Fibroblast of skin of right quadriceps (primary cell): ENCODE results near the gene STON2.
"Not testable (repeated sequence)": the region's sequence is repeated elsewhere in the genome, so short reads cannot be mapped to it uniquely, and the experiment has no call there.

ENCODE experiments used
- DNase-seq: peaks from one replicate; pipeline ENCODE4 v3.0.0-alpha.2; 2013

STON2 gene

GRCh38 chr14:81400202-81400678 is at the start of gene STON2:
STON2 (minus strand) TSS chr14:81400324; CDS start chr14:81398382, 1,942 bp downstream.
- DNase-seq = peak; percentile 86

GRCh38 chr14:81449576-81449975 is 49.5 kb upstream of the STON2 start:
- no peak for DNase-seq

- DNase-seq = no peak
Measured at GRCh38 chr14:81449114-81449513, 49.0 kb upstream of the STON2 start.

- DNase-seq = no peak
Measured at GRCh38 chr14:81447021-81447764, 47.1 kb upstream of the STON2 start.

DNA sequence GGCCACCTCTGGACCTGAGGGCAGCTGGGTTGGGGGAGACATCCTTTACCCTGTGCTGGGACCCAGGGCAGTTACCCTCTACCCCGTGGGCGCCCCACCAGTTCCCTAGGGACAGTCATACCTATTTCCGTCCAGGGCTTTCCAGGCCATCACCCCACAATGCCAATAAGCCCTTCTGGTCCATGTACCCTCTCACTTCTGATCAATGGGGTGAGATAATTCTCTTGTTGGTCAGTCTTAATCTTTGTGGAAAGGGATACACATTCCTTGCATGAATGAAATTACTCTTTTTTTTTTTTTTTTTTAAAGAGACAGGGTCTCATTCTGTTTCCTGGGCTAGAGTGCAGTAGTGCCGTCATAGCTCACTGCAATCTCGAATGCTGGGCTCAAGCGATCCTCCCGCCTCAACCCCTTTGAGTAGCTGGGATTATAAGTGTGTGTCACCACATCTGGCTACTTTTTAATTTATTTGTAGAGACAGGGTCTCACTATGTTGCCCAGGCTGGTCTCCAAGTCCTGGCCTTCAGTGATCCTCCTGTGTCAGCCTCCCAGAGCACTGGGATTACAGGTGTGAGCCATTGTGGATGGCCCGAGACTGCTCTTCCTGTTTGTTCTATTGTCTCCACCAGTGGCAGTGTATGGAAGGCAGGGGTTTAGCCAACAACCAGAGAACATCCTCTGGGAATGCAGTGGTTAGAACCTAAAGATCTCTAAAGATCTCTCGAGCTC is 46.3 kb upstream of the STON2 start:
- no peak for DNase-seq

DNA sequence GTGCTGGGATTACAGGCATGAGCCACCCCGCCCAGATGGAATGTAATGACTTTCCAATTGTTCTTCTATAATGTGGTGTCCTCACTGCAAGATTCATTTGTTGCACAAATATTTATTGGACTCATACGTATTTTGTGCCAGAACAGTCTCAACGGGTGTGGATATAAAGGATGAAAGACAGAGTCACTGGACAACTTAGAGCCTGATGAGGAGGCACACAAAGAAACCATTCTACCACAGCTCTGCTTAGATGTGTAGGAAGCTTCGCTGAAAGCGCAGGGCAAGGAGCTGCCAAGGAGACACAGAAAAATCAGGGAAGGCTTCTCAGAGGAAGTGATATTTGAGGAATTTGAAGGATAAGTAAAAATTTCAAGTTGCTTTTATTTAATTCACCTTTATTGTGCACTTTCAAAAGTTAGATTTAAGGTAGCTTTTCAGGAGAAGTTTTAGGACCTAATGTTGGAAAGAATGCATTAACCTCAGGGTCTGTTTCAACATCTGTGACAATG is 41.6 kb upstream of the STON2 start:
- DNase-seq = no peak

DNA sequence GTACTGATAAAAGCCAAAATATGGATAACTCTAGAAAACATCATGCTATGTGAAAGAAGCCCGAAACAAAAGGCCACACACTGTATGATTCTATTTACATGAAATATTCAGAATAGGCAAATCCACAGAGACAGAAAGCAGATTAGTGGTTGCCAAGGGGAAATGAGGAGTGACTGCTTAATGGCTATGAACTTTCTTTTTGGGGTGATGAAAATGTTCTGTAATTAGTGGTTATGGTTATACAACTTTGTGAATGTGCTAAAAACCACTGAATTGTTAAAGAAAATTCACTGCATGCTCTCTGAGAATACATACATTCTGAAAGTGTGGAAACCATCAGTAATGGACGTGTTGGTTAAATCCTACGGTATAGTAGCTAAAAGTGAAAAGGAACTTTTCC is 39.9 kb upstream of the STON2 start:
- no peak for DNase-seq

GRCh38 chr14:81437244-81437643 is 37.1 kb upstream of the STON2 start:
- DNase-seq = no peak

- peak; percentile 58 for DNase-seq
Measured at GRCh38 chr14:81436296-81437138, 36.4 kb upstream of the STON2 start.

GRCh38 chr14:81435391-81436295 is 35.5 kb upstream of the STON2 start:
- peak; percentile 10 for DNase-seq

GRCh38 chr14:81435048-81435390 is 34.9 kb upstream of the STON2 start:
- no peak for DNase-seq

GRCh38 chr14:81434230-81434629 is 34.1 kb upstream of the STON2 start:
- no peak for DNase-seq

- no peak for DNase-seq
Measured at GRCh38 chr14:81433378-81433777, 33.3 kb upstream of the STON2 start.

GRCh38 chr14:81432219-81432661 is 32.1 kb upstream of the STON2 start:
- no peak for DNase-seq

DNA sequence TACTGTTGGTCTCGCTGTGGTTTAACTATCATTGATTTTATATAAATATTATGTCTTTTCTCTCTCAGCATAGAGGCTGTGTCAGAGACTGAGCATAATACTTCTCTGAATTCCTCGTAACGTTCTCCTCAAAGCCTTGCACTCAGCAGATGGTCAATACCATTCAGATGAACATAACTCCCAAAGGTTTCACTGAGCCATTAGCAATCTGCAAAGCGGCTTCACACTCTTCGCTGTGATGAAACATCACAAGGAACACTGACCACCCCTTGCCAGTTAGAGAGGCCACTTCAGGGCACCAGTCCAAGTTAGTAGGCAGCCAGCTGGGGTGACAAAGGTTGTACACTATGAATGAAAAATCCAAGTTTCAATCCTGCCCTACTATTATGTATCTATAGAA is 30.1 kb upstream of the STON2 start:
- no peak for DNase-seq

- not testable (repeated sequence) for DNase-seq
Measured at GRCh38 chr14:81429749-81430148, 29.6 kb upstream of the STON2 start.

DNA sequence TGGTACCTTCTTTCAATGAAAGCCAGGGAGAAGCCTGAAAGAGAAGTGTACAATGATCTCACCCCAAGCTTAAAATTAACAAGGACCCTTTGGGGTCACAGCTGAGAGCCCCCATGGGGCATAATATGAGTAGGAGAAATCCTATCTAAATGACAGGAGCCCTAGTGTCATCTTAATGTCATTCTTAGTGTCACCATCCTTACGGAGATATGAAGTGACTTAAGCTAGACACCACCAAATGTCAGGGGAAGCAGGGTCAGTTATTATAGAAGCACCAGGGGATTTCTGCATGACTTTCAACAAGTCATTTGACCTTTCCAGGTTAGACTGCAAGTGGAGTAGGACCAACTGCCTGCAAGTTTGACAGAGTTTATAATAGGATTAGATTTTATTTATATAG is 28.9 kb upstream of the STON2 start:
- DNase-seq = no peak

DNA sequence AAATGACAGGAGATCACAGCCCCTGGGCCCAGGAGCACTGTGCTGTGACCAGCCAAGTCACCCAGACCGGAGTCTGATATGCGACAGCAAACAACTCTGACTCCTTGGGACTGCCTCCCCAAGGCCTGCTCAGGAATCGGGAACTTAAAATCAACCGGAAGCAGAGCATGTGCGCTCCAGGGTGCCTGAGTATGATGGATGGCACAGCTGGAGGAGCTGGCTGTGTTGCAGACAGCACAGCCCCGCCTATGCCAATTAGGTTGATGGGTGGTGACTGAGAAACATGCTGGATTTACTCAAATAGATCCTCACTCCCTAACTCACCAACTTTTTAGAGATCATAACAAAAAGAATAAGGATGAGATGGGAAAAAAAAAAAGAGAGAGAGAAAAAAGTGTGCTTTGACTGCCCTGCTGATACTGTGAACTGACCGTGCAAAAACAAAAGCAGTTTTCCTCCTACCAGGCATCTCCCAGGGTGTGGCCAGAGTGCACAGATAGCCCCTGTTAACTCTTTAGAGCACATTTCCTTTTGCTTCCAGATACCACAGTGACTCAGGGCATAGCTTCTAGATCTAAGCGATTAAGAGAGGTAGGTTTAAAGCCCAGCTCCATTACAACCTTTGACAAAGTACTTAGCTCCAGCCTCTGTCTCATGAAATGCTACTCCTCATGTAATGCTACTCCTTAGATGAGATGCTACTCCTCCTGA is 27.4 kb upstream of the STON2 start:
- no peak for DNase-seq

GRCh38 chr14:81423504-81423903 is 23.4 kb upstream of the STON2 start:
- no peak for DNase-seq

GRCh38 chr14:81418057-81418790 is 18.1 kb upstream of the STON2 start:
- no peak for DNase-seq

DNA sequence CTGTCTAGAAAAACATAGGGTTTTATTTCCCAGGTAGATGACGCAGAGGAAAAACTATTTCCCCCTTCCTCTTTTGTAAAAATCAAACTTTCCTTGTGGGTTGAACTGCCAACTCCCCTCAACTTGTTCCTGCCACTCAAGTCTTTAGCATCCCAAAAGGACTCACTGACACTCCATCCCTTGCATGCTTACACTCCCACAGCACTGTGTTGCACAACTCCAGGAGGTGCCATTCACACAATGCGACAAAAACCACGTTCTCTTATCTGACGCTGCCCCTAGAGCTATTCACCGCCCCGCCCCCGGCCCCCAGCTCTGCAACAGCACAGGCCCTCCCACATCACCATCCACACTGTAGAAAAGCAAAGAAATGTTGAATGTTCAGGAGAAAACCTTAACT is 16.9 kb upstream of the STON2 start:
- DNase-seq = no peak
